Transverse colon (tissue), 4 donors: Measurements from ENCODE around the gene PDSS2.

Experiments used
- CTCF ChIP-seq, 5 experiments: fragments of 200-600 bp in 3 of 5; fragments of 450-650 bp in 2 of 5; sonication (generic) in 3 of 5; IDR thresholded peaks; 1 replicate in 2 of 5; 2 replicates in 3 of 5; pipeline ENCODE4 v1.5.1; 2016 to 2017; ENCODE audit warnings: antibody characterized with exemption in 5 of 5, inconsistent platforms in 3 of 5, mild to moderate bottlenecking in 2 of 5, moderate library complexity in 1 of 5
- EP300 ChIP-seq: sonication (generic); formaldehyde crosslinking; IDR thresholded peaks from one replicate; pipeline ENCODE4 v1.6.1; 2017; ENCODE audit warnings: antibody characterized with exemption, low read depth
- POLR2A ChIP-seq: fragments of 450-650 bp; IDR thresholded peaks from one replicate; pipeline ENCODE4 v1.6.1; 2016; ENCODE audit warnings: antibody characterized with exemption, mild to moderate bottlenecking, moderate library complexity
- POLR2AphosphoS5 ChIP-seq, 3 donors: sonication (generic); formaldehyde crosslinking; IDR thresholded peaks; one replicate each; pipeline ENCODE4 v1.6.1; 2016; ENCODE audit warnings: antibody characterized with exemption in 3 of 3

GRCh38 chr6:107231243-107231642 is 228.1 kb downstream of the PDSS2 start:
- TF ChIP-seq POLR2AphosphoS5 (IDR thresholded peaks at IDR 0.05) (no peak), CTCF (IDR thresholded peaks at IDR 0.05) (no peak), POLR2A (no peak), EP300 (no peak)
